HepG2 (cell line): ENCODE data around the gene S100A13. TPM values are rescaled to one million over a fixed set of nuclear protein-coding genes. Genes with fewer than 3 reads are reported as not detected.

ENCODE experiments used
- HNRNPUL1 ChIP-seq: fragments of 200-400 bp; formaldehyde crosslinking; IDR thresholded peaks from 2 replicates; pipeline ENCODE4 v1.6.1; 2017; ENCODE audit warnings: low read depth, mild to moderate bottlenecking, low read length, moderate library complexity
- KDM6A ChIP-seq: IDR thresholded peaks from 2 replicates; pipeline ENCODE4 v1.6.1; 2016; ENCODE audit warnings: low read depth
- KLF16 ChIP-seq, 2 experiments: sonication (generic) in 1 of 2; formaldehyde crosslinking in 1 of 2; IDR thresholded peaks; 2 replicates each; pipeline versions ENCODE4 v1.6.1 to v1.8.0; 2016 to 2023; ENCODE audit warnings: missing genetic modification reagents in 2 of 2, missing compliant biosample characterization in 1 of 2
- MAFK ChIP-seq, 2 experiments: IDR thresholded peaks in 1 of 2; conservative IDR thresholded peaks in 1 of 2; 2 replicates each; pipeline ENCODE4 v1.6.1; 2011; ENCODE audit warnings: improper control_type of control experiment in 2 of 2, low read length in 2 of 2
- MBD4 ChIP-seq: IDR thresholded peaks from 2 replicates; pipeline ENCODE4 v1.6.1; 2012; ENCODE audit warnings: low read length, inconsistent platforms, borderline replicate concordance
- NR3C1 ChIP-seq: sonication (generic); formaldehyde crosslinking; IDR thresholded peaks from 2 replicates; pipeline ENCODE4 v1.4.0; 2020; ENCODE audit warnings: missing genetic modification reagents
- ONECUT2 ChIP-seq: sonication (generic); formaldehyde crosslinking; IDR thresholded peaks from 2 replicates; pipeline ENCODE4 v1.4.0; 2020; ENCODE audit warnings: missing genetic modification reagents
- POLR2AphosphoS2 ChIP-seq: IDR thresholded peaks from 2 replicates; pipeline ENCODE4 v1.6.1; 2011; ENCODE audit warnings: low read depth, low read length, improper control_type of control experiment
- RAD21 ChIP-seq: fragments of 450-650 bp; formaldehyde crosslinking; IDR thresholded peaks from 2 replicates; pipeline ENCODE4 v1.5.0; 2020; ENCODE audit warnings: mild to moderate bottlenecking
- SMYD3 ChIP-seq: sonication (generic); formaldehyde crosslinking; IDR thresholded peaks from 2 replicates; pipeline ENCODE4 v1.8.1; 2023; ENCODE audit warnings: mild to moderate bottlenecking, missing genetic modification reagents
- TEAD2 ChIP-seq: sonication (generic); formaldehyde crosslinking; IDR thresholded peaks from 2 replicates; pipeline ENCODE4 v1.9.0; 2021; ENCODE audit warnings: missing genetic modification reagents
- ZEB1 ChIP-seq: IDR thresholded peaks from 2 replicates; pipeline ENCODE4 v1.6.1; 2012; ENCODE audit warnings: mild to moderate bottlenecking, low read depth, inconsistent platforms; ENCODE audit not compliant: insufficient replicate concordance
- ZFP82 ChIP-seq: sonication (generic); formaldehyde crosslinking; IDR thresholded peaks from 2 replicates; pipeline ENCODE4 v1.5.1; 2020; ENCODE audit warnings: mild to moderate bottlenecking, missing genetic modification reagents, borderline replicate concordance
- ZNF44 ChIP-seq: sonication (generic); formaldehyde crosslinking; IDR thresholded peaks from 2 replicates; pipeline ENCODE4 v1.5.1; 2020; ENCODE audit warnings: mild to moderate bottlenecking, missing genetic modification reagents
- ZNF678 ChIP-seq: sonication (generic); formaldehyde crosslinking; IDR thresholded peaks from 2 replicates; pipeline ENCODE4 v1.4.0; 2020; ENCODE audit warnings: mild to moderate bottlenecking, missing genetic modification reagents
- ZNF709 ChIP-seq: sonication (generic); formaldehyde crosslinking; IDR thresholded peaks from 2 replicates; pipeline ENCODE4 v1.5.0; 2020; ENCODE audit warnings: mild to moderate bottlenecking, missing genetic modification reagents
- ZNF766 ChIP-seq: sonication (generic); formaldehyde crosslinking; IDR thresholded peaks from 2 replicates; pipeline ENCODE4 v1.5.0; 2020; ENCODE audit warnings: missing genetic modification reagents, borderline replicate concordance
- ZNF773 ChIP-seq: sonication (generic); formaldehyde crosslinking; IDR thresholded peaks from 2 replicates; pipeline ENCODE4 v1.4.0; 2020; ENCODE audit warnings: missing genetic modification reagents, borderline replicate concordance
- ZNF850 ChIP-seq: sonication (generic); formaldehyde crosslinking; conservative IDR thresholded peaks from 2 replicates; pipeline ENCODE4 v1.9.0; 2021; ENCODE audit warnings: mild to moderate bottlenecking, missing genetic modification reagents
- ZSCAN9 ChIP-seq: IDR thresholded peaks from 2 replicates; pipeline ENCODE4 v1.6.1; 2016; ENCODE audit warnings: borderline replicate concordance
- polyA plus RNA-seq, 8 experiments: library from polyadenylated mRNA; depleted of rRNA in 3 of 8; stranded (reverse) in 7 of 8; unstranded in 1 of 8; fragments of >200 nt; fragmentation: Illumina TruSeq in 4 of 8; extraction: Trizol in 4 of 8; gene quantifications; 2 replicates each; pipeline versions ENCODE4 v1.2.1 to v1.2.3, GENCODE V29; 2011 to 2016; ENCODE audit warnings: low read depth in 4 of 8, missing spikeins in 1 of 8, mixed read lengths in 1 of 8; ENCODE audit not compliant: insufficient read depth in 1 of 8
- total RNA-seq, 5 experiments: library from RNA; depleted of rRNA; stranded (reverse); fragments of >200 nt; fragmentation: Illumina TruSeq; extraction: Trizol; gene quantifications; 2 replicates each; pipeline ENCODE4 v1.2.3, GENCODE V29; 2016; ENCODE audit warnings: low read depth in 1 of 5
- TF ChIP-seq, protein P1 (sequence below): sonication (generic); formaldehyde crosslinking; IDR thresholded peaks from 2 replicates; pipeline ENCODE4 v1.9.0; 2021; ENCODE audit warnings: missing genetic modification reagents, borderline replicate concordance
- TF ChIP-seq, protein P2 (sequence below): sonication (generic); formaldehyde crosslinking; IDR thresholded peaks from 2 replicates; pipeline ENCODE4 v1.4.0; 2020; ENCODE audit warnings: mild to moderate bottlenecking, missing genetic modification reagents, borderline replicate concordance
- TF ChIP-seq, protein P3 (sequence below): sonication (generic); formaldehyde crosslinking; IDR thresholded peaks from 2 replicates; pipeline ENCODE4 v1.4.0; 2020; ENCODE audit warnings: missing genetic modification reagents
- TF ChIP-seq, protein P4 (sequence below): sonication (generic); formaldehyde crosslinking; IDR thresholded peaks from 2 replicates; pipeline ENCODE4 v1.9.0; 2021; ENCODE audit warnings: missing genetic modification reagents, borderline replicate concordance

Gene S100A13
- total and polyA plus RNA-seq, 2 of the 13 experiments (the other 11 are each of a cell fraction or from before 2014, with no cell fraction given), result 89.5 to 172 TPM

DNA sequence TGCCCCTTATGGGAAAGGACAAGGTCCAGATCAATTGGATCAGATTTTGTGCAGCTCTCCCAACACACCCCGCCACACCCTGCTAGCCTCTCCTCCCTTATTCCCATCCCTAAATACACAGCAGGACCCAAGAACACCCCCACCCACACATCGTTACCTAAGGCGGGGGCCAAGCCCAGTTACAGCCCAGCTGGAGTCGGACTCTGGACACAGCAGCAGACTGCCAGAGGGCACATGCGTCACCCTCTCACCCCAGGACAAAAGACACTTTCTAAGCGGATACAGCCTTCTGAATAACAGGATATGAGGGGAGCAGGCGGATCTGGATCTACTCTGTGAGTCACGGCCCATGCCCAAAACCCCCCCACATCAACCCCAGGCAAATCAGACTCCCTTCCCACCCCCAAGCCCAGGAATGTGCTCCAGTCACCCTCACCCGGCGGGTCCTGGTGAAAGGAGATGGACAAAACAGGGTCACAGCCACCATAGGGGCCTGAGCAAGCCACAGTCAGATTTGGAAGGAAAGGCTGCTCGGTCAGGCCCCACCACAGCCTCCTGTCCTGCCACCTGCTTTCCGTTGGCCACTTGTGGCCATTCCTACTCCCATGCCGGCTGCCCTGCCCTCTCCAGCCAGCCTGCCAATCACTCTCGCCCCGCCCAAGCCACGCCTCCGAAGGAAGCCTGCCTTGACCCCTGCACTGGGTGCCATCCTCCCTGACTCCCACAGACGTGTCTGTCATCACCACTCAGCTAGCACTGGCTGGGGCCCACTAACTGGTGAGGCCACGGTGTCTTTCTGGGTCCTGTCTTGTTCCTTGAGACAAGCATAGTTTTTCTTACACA lies 18.3 kb downstream of the S100A13 start (continued):
- TF ChIP-seq, protein P1, sequence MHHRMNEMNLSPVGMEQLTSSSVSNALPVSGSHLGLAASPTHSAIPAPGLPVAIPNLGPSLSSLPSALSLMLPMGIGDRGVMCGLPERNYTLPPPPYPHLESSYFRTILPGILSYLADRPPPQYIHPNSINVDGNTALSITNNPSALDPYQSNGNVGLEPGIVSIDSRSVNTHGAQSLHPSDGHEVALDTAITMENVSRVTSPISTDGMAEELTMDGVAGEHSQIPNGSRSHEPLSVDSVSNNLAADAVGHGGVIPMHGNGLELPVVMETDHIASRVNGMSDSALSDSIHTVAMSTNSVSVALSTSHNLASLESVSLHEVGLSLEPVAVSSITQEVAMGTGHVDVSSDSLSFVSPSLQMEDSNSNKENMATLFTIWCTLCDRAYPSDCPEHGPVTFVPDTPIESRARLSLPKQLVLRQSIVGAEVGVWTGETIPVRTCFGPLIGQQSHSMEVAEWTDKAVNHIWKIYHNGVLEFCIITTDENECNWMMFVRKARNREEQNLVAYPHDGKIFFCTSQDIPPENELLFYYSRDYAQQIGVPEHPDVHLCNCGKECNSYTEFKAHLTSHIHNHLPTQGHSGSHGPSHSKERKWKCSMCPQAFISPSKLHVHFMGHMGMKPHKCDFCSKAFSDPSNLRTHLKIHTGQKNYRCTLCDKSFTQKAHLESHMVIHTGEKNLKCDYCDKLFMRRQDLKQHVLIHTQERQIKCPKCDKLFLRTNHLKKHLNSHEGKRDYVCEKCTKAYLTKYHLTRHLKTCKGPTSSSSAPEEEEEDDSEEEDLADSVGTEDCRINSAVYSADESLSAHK (CRISPR knock-in tag), result no peak
- no peak for TF ChIP-seq MBD4
- TF ChIP-seq ZFP82 (CRISPR knock-in tag), result peak; percentile 27; the same call in 1 of the 2 replicates
- TF ChIP-seq TEAD2 (CRISPR knock-in tag), result no peak
- TF ChIP-seq, protein P2, sequence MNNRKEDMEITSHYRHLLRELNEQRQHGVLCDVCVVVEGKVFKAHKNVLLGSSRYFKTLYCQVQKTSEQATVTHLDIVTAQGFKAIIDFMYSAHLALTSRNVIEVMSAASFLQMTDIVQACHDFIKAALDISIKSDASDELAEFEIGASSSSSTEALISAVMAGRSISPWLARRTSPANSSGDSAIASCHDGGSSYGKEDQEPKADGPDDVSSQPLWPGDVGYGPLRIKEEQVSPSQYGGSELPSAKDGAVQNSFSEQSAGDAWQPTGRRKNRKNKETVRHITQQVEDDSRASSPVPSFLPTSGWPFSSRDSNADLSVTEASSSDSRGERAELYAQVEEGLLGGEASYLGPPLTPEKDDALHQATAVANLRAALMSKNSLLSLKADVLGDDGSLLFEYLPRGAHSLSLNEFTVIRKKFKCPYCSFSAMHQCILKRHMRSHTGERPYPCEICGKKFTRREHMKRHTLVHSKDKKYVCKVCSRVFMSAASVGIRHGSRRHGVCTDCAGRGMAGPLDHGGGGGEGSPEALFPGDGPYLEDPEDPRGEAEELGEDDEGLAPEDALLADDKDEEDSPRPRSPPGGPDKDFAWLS (CRISPR knock-in tag), result 0 out of 2 replicates have a peak, but pooled peaks have one; percentile 78
- TF ChIP-seq ZNF773, result no peak
- TF ChIP-seq ZNF850 (CRISPR knock-in tag), result no peak
- no peak for TF ChIP-seq HNRNPUL1
- TF ChIP-seq MAFK (conservative IDR thresholded peaks at IDR 0.05 in 1 of 2, IDR thresholded peaks at IDR 0.05 in 1 of 2; ENCODE audit: low read length in 2 of 2), result no peak
- no peak for TF ChIP-seq ZNF44 (CRISPR knock-in tag)
- no peak for TF ChIP-seq ZEB1
- no peak for TF ChIP-seq SMYD3
- TF ChIP-seq KDM6A (CRISPR knock-in tag), result peak; percentile 64
- no peak for TF ChIP-seq POLR2AphosphoS2
- 0 out of 2 replicates have a peak, but pooled peaks have one; percentile 79 for TF ChIP-seq ZNF678
- no peak for TF ChIP-seq ZSCAN9 (CRISPR knock-in tag)
- TF ChIP-seq, protein P3, sequence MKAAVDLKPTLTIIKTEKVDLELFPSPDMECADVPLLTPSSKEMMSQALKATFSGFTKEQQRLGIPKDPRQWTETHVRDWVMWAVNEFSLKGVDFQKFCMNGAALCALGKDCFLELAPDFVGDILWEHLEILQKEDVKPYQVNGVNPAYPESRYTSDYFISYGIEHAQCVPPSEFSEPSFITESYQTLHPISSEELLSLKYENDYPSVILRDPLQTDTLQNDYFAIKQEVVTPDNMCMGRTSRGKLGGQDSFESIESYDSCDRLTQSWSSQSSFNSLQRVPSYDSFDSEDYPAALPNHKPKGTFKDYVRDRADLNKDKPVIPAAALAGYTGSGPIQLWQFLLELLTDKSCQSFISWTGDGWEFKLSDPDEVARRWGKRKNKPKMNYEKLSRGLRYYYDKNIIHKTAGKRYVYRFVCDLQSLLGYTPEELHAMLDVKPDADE (CRISPR knock-in tag), result no peak
- TF ChIP-seq KLF16 (CRISPR knock-in tag; IDR thresholded peaks at IDR 0.05), result peak in 1 of 2 experiments; percentile 41; a peak in 2 of 4 replicates
- peak; percentile 88 for TF ChIP-seq ZNF709 (CRISPR knock-in tag)
- 0 out of 2 replicates have a peak, but pooled peaks have one; percentile 11 for TF ChIP-seq RAD21 (CRISPR knock-in tag)
- no peak for TF ChIP-seq ONECUT2
- TF ChIP-seq, protein P4, sequence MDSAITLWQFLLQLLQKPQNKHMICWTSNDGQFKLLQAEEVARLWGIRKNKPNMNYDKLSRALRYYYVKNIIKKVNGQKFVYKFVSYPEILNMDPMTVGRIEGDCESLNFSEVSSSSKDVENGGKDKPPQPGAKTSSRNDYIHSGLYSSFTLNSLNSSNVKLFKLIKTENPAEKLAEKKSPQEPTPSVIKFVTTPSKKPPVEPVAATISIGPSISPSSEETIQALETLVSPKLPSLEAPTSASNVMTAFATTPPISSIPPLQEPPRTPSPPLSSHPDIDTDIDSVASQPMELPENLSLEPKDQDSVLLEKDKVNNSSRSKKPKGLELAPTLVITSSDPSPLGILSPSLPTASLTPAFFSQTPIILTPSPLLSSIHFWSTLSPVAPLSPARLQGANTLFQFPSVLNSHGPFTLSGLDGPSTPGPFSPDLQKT (CRISPR knock-in tag), result no peak
- no peak for TF ChIP-seq NR3C1 (CRISPR knock-in tag)
- TF ChIP-seq ZNF766 (CRISPR knock-in tag), result no peak
